ENCODE data around the gene CHD2. TPM values are rescaled to one million over a fixed set of nuclear protein-coding genes. Genes with fewer than 3 reads are reported as not detected.

The CHD2 gene
- total RNA-seq, 1 donor from 2014 or later = 90.9 TPM

- DNase-seq (ENCODE audit: low spot score) = no peak
These were observed 28.2 kb downstream of the CHD2 start for GRCh38 chr15:92928225-92928750.

DNA sequence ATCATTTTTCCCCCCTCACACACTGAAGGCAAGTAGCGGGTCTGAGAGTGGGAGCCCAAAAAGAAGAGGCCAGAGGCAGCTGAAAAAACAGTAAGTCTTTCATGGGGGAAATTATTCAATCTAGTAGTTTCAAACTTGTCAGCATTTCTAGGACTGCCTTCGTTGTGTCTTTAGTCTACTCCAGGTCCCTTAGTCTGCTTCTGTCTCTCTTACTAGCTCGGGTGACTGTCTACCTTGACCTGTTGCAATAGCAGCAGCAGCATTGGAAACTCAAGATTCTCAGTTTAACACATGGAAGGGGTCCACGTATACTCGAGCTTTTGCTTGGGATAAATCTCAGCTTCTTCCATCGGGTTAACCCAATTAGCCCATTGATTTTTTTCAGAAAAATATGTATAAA lies 28.9 kb downstream of the CHD2 start:
- no peak for DNase-seq (ENCODE audit: low spot score)

GRCh38 chr15:92930054-92930621 lies 30.0 kb downstream of the CHD2 start:
- DNase-seq (ENCODE audit: low spot score) = no peak

DNA sequence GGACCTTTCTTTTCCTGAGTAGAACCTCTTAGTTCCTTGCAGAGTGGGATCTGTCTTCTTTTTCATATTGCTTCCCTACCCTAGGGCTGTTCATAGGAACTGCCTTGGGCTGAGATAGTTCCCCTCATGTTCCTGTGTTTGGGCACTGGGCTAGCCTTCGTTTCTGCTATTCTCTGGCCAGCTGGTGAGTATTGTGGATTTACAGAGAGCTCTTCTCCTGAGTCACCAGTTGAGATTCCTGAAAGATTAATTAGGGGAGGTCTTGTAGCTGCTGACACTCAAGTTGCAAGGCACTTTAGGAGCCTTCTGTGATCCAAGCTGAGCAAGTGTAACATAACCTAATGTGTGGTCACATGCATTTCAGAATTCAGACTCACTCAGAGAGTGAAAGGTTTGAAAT lies 30.7 kb downstream of the CHD2 start:
- DNase-seq (ENCODE audit: low spot score) = no peak

DNA sequence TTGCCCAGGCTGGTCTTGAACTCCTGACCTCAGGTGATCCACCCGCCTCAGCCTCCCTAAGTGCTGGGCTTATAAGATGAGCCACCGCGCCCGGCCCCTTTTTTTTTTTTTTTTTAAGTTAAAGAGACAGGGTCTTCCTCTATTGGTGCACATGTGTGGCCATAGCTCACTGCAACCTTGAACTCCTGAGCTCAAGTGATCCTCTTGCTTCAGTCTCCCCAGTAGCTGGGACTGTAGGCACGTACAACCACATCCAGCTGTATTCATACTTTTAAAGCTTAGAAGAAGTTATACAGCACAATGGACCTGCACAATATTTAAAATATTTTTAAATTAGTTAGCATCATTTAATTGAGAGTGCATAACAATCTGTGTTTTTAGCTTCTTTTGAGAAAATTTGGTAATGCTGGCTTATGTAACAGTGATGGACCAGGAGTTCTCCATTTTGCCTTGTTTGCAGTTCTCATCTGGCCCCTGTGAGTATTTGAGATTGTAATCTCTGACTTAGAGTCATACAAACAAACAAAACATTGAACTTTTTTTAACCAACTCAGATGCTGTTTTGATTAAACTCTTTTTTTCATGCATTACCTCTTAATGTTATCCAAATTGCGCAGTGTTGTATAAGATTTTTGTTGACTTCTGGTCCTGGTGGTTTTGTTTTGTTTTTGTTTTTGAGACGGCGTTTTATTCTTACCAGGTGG lies 33.0 kb downstream of the CHD2 start:
- no peak for DNase-seq (ENCODE audit: low spot score)

DNA sequence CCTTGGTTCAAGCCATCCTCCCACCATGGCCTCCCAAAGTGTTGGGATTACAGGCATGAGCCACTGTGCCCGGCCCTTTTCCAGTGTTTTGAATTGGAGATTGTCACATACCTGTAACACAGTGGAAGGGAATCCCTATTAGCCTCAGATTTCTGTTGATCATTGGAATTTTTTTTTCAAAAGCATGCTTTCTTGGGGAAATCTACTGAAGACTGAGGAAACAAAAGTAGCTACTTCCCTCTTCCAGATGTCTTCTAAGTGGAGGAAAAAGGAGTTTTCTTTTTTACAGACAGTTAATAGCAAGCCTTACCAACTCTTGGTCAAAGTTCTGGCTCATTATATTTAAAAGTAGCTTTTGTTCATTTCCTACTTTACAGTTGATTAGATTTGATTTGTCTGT lies 33.7 kb downstream of the CHD2 start:
- DNase-seq (ENCODE audit: low spot score) = no peak

- no peak for DNase-seq (ENCODE audit: low spot score)
These were observed 34.6 kb downstream of the CHD2 start for GRCh38 chr15:92934716-92935115.

DNA sequence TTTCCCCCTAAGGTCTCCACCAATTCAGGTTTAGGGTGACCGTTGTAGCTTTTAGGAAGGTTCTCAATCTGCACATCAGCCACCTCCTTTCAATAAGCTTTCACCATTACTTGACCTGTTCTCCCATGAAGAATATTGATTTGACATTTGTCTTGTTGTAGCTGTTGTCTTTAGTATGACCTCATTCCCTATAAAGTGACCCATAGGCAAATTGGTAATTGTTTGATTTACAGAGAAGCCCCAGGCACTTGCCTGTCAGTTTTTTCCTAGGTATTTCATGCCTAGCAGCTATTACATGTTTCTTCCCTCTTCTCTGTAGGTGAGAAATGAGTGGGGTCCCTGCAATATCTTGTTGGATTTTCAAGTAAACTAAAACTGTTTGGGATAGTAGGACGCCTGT lies 36.0 kb downstream of the CHD2 start:
- no peak for DNase-seq (ENCODE audit: low spot score)

DNA sequence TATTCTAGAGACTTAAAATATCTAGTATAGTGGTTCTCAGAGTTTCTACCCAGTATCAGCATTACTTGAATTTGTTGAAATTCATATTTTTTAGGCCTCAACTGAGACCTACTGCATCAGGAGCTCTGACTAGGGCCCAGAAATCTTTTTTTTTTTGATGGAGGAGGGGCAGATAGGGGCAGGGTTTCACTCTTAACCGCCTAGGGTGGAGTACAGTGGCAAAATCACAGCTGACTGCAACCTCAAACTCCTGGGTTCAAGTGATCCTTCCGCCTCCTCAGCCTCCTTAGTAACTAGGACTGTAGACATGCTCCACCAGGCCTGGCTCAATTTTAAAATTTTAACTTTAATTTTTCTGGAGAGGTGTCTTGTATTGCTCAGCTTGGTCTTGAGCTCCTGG lies 36.6 kb downstream of the CHD2 start:
- DNase-seq (ENCODE audit: low spot score) = no peak

- no peak for DNase-seq (ENCODE audit: low spot score)
These were observed 37.8 kb downstream of the CHD2 start for GRCh38 chr15:92937901-92938300.

DNA sequence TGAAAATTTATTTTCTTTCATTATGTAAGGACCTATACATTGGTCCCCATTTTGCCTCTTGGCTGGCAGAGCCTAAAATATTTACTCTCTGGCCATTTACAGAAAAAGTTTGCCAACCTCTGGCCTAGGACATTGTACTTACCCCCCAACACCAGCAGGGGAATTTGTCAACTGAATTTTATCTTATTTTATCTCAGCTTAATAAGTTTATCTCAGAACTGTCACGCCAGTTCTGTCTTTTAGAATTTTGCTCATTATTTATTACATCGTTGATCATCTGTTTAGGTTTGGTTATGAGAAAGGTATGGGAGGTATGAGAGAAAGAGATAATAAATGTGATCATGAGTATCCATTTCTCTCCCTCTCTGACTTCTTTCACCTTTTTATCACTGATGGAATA lies 38.3 kb downstream of the CHD2 start:
- DNase-seq (ENCODE audit: low spot score) = no peak

- DNase-seq (ENCODE audit: low spot score) = no peak
These were observed 41.5 kb downstream of the CHD2 start for GRCh38 chr15:92941668-92942067.

DNA sequence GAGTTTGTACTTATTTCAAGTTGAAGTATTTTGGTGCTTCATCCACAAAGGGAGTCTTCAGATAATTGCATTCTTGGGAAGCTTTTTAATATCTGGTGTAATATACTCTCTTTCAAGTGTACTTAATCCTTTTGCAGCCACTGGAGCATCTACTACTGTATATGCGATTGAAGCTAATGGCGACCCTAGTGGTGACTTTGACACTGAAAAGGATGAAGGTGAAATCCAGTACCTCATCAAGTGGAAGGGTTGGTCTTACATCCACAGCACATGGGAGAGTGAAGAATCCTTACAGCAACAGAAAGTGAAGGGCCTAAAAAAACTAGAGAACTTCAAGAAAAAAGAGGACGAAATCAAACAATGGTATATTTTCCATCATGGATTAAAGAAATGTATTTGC lies 42.6 kb downstream of the CHD2 start:
- DNase-seq (ENCODE audit: low spot score) = no peak

DNA sequence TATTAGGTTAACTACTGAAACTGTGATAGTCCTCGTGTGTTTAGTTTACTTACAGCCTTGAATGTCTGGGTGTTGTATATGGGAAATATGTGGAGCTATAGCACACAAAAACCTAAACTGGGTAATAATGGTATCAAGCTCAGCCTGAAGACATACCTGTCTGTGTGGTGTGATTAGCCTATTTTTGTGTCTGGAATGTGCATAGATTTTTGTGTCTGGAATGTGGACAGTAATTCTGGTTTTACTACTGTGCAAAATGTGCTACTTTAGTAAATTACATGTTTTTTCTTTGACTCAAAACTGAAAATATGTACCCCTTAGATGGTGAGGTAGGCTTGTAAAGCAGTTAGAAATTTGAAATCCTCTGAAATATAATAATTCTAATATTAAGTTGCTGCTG lies 43.5 kb downstream of the CHD2 start:
- no peak for DNase-seq (ENCODE audit: low spot score)

DNA sequence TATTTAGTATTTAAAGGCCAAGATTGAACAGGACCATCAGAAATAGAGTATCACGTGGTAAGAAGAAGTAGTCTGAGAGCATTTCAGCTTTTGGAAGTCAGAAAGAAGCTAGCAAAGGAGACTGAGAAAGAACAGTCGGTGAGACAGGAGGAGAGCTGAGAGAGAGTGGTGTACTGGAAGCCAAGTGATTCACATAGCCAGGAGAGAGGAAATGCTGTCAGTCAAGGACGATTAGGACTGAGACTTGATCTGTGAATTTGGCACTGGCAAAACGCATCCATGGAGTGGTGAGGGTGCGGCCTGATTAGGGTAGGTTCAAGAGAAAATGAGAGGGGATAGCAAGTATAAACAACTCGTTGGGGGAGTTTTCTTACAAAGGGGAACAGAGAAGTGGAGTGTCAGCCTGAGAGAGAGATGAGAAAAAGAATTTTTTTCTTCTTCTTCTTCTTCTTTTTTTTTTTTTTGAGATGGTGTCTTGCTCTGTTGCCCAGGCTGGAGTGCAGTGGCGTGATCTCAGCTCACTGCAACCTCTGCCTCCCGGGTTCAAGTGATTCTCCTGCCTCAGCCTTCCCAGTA lies 44.9 kb downstream of the CHD2 start:
- DNase-seq (ENCODE audit: low spot score) = no peak

GRCh38 chr15:92947071-92947730 lies 47.1 kb downstream of the CHD2 start:
- no peak for DNase-seq (ENCODE audit: low spot score)

DNA sequence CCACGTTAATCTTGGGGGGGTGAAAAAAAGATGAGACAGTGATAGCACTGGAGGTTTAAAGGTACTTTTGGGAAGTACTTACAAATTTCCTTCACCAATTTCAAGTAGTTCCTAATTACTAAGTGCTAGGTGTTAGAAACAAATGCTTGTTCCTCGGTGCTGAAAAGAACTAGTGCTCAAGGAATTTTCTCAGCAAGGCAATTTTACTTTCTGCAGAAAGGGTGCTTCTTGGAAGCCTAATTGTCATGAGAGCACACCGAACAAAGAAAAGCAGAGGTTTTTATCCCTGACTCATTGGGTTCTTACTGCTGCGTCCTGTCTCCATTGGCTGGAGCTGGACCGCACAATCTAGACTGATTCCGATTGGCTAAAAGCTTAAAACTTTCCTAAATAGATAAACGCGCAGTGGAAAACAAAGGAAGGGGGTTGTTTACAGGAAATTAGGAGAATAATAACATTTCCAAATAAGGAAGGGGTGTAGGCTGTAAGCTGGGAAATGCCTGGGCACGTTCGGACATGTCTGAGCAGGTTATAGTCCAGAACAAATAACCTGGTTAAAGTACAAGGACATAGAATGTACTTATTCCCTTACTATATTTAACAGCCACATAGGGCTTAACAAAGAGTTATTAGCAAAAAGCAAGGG lies 49.6 kb downstream of the CHD2 start:
- DNase-seq (ENCODE audit: low spot score) = no peak

GRCh38 chr15:92951800-92952457 lies 51.8 kb downstream of the CHD2 start:
- DNase-seq (ENCODE audit: low spot score) = no peak

DNA sequence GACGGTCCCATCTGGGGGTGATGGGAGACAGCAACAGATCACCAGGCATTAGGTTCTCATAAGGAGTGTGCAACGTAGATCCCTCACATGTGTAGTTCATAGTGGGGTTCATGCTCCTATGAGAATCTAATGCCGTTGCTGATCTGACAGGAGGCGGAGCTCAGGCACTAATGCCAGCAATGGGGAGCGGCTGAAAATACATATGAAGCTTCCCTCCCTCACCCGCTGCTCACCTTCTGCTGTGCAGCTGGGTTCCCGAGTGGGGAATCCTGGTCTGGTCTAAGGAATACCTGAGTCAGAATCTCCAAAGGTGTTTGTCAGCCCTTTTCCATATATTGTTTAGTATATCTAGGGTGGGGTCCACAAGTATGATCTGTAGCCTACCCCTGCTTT lies 52.3 kb downstream of the CHD2 start:
- no peak for DNase-seq (ENCODE audit: low spot score)

DNA sequence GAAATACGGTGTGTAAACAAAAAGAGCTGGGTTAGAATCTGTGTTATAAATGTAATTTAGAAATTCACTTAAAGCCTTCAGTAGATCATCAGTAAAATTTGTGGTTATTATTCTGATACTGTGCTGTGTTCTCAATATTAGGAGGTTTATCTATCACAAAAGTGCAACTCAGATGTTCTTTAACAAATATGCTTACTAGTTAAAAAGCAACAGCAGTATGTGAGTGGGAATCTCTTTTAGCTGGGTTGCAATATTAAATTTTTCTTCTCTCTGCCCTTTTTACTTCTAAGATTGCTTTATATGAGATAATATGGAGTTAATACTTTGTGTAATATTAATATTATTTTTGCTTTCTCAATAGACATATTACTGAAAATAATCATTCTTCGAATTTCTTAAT lies 53.4 kb downstream of the CHD2 start:
- no peak for DNase-seq (ENCODE audit: low spot score)

DNA sequence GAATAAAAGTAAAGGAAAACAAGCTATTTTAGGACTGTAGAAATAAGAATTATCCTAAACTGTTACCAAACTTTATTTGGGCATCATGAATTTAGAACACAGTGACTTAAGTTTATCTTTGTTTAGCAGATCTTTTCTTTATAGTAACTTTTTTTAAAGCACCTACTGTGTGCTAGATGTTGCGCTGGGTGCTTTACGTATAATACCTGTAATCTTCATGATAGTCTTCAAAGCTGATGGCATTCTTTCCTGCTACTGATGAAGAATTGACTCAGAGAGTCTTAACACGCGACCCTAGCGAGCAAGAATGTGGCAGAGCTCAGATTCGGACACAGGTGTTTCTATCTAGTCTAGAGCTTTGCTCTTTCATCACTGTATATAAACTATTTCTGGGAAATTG lies 53.9 kb downstream of the CHD2 start:
- DNase-seq (ENCODE audit: low spot score) = no peak
